GM21786 (cell line): Measurements from ENCODE around the gene LTBP1.

Experiments used
- ATAC-seq: cut with Tn5 transposase; IDR thresholded peaks from one replicate; pipeline ENCODE4 v1.9.1; 2021; ENCODE audit not compliant: unreplicated experiment

Gene LTBP1

GRCh38 chr2:33395655-33396249 is 449.0 kb downstream of the LTBP1 start:
- ATAC-seq: no peak

GRCh38 chr2:33404321-33404720 is 457.6 kb downstream of the LTBP1 start:
- ATAC-seq: no peak

- ATAC-seq: no peak
These were observed 459.9 kb downstream of the LTBP1 start for GRCh38 chr2:33406622-33407021.

GRCh38 chr2:33408109-33408508 is 461.4 kb downstream of the LTBP1 start:
- no peak for ATAC-seq

- ATAC-seq: no peak
These were observed 462.7 kb downstream of the LTBP1 start for GRCh38 chr2:33409417-33409955.

- ATAC-seq: no peak
These were observed 465.0 kb downstream of the LTBP1 start for GRCh38 chr2:33411765-33412164.

GRCh38 chr2:33412920-33413319 is 466.2 kb downstream of the LTBP1 start:
- no peak for ATAC-seq

GRCh38 chr2:33419581-33420200 is 472.9 kb downstream of the LTBP1 start:
- ATAC-seq: no peak

GRCh38 chr2:33420726-33421125 is 474.0 kb downstream of the LTBP1 start:
- ATAC-seq: no peak

GRCh38 chr2:33421820-33422219 is 475.1 kb downstream of the LTBP1 start:
- no peak for ATAC-seq

GRCh38 chr2:33425161-33425560 is 478.4 kb downstream of the LTBP1 start:
- ATAC-seq: no peak

- no peak for ATAC-seq
These were observed 478.9 kb downstream of the LTBP1 start for GRCh38 chr2:33425586-33426031.

GRCh38 chr2:33426666-33427231 is 480.0 kb downstream of the LTBP1 start:
- ATAC-seq: no peak

GRCh38 chr2:33430077-33430476 is 483.3 kb downstream of the LTBP1 start:
- ATAC-seq: no peak

GRCh38 chr2:33430856-33431255 is 484.1 kb downstream of the LTBP1 start:
- no peak for ATAC-seq

- no peak for ATAC-seq
These were observed 486.1 kb downstream of the LTBP1 start for GRCh38 chr2:33432871-33433270.

- ATAC-seq: no peak
These were observed 486.8 kb downstream of the LTBP1 start for GRCh38 chr2:33433279-33434235.

- no peak for ATAC-seq
These were observed 488.8 kb downstream of the LTBP1 start for GRCh38 chr2:33435518-33435917.

GRCh38 chr2:33436083-33436482 is 489.3 kb downstream of the LTBP1 start:
- ATAC-seq: no peak

- ATAC-seq: no peak
These were observed 490.5 kb downstream of the LTBP1 start for GRCh38 chr2:33437297-33437696.

GRCh38 chr2:33437815-33438214 is 491.1 kb downstream of the LTBP1 start:
- no peak for ATAC-seq
